ENCODE results near the gene CFAP107. TPM values are rescaled to one million over a fixed set of nuclear protein-coding genes. Genes with fewer than 3 reads are reported as not detected.

Gene CFAP107
- total and polyA plus RNA-seq, 2 of the 13 experiments (the other 11 are each of a cell fraction or from before 2014, with no cell fraction given), result not detected

- WGBS (ENCODE audit: low lambda C conversion rate), result 0% methylated on average over 4 of the region's 4 CpGs
- Histone ChIP-seq H3K36me3 (replicated peaks in 1 of 2; ENCODE audit: control insufficient read depth in 1 of 2, insufficient read depth in 2 of 2, low read length in 2 of 2) (no peaks in the 10 kb centered on the region), H4K20me1 (ENCODE audit: insufficient read depth, low read length) (no peaks in the 10 kb centered on the region), H3K79me2 (ENCODE audit: insufficient read depth, low read length) (no peaks in the 10 kb centered on the region), H3K4me3 (replicated peaks in 1 of 3; ENCODE audit: insufficient read depth in 1 of 3, low read depth in 2 of 3, low read length in 3 of 3) (no peak overlapping the region), H3K9me3 (ENCODE audit: low read length) (no peaks in the 10 kb centered on the region), H3K27me3 (ENCODE audit: control insufficient read depth in 1 of 2, insufficient read depth in 2 of 2, low read length in 2 of 2) (peaks cover 0 to 3% of the 10 kb centered on the region in 2 experiments; a peak in 1 of 5 replicates), H3K4me1 (ENCODE audit: insufficient read depth, low read length) (no peaks in the 10 kb centered on the region), H3K9ac (ENCODE audit: insufficient read depth, low read depth, low read length) (no peak overlapping the region), H3K4me2 (ENCODE audit: low read depth, low read length) (no peak overlapping the region), H2AFZ (ENCODE audit: low read length) (no peak overlapping the region), H3K27ac (ENCODE audit: extremely low read length, insufficient read depth, low read length) (no peak overlapping the region)
- intact Hi-C loops (cut with micrococcal nuclease; ENCODE audit: unreplicated experiment) (no loop called here), in situ Hi-C loops (cut with HindIII; ENCODE audit: extremely low pct_ligation_motif_present, low pct_unique_long_range_greater_than_20kb) (no loop called here)
- ChIA-PET POLR2A (no interaction called here), CTCF (ENCODE audit: low intra/inter-chr PET ratio, low total read pairs) (no interaction called here)
- ATAC-seq, result no peak
- no peak for FAIRE-seq
- TF ChIP-seq MIXL1 (CRISPR knock-in tag; IDR thresholded peaks at IDR 0.05) (no peak), HMGXB3 (CRISPR knock-in tag; IDR thresholded peaks at IDR 0.05; ENCODE audit: borderline replicate concordance) (no peak), MED13 (CRISPR knock-in tag; IDR thresholded peaks at IDR 0.05) (no peak), ZNF138 (CRISPR knock-in tag; IDR thresholded peaks at IDR 0.05; ENCODE audit: low read depth) (no peak), ZMYM4 (CRISPR knock-in tag; IDR thresholded peaks at IDR 0.05) (no peak), HIC2 (CRISPR knock-in tag; IDR thresholded peaks at IDR 0.05; ENCODE audit: low read depth) (no peak), ZNF281 (CRISPR knock-in tag; IDR thresholded peaks at IDR 0.05; ENCODE audit: borderline replicate concordance) (no peak), RNF2 (conservative IDR thresholded peaks at IDR 0.05; ENCODE audit: low read depth) (no peak), NR0B2 (CRISPR knock-in tag; IDR thresholded peaks at IDR 0.05) (no peak)
- DNase-seq (ENCODE audit: low spot score), result no peak
- no TSS peak for BruUV-seq (replicated peaks)
Observed at GRCh38 chr1:12798911-12799310, 52.9 kb downstream of the CFAP107 start.
